Liver (tissue), 3 donors: Measurements from ENCODE around the gene GRB2.

Experiments used
- ATF3 ChIP-seq: IDR thresholded peaks from 2 replicates; pipeline ENCODE4 v1.6.1; 2016; ENCODE audit warnings: antibody characterized with exemption
- EGR1 ChIP-seq, 2 donors: IDR thresholded peaks; 2 replicates each; pipeline ENCODE4 v1.6.1; 2016 to 2018; ENCODE audit warnings: antibody characterized with exemption in 2 of 2, low read depth in 2 of 2
- FOXA2 ChIP-seq: IDR thresholded peaks from 2 replicates; pipeline ENCODE4 v1.6.1; 2016; ENCODE audit warnings: antibody characterized with exemption
- GABPA ChIP-seq, 2 donors: IDR thresholded peaks in 1 of 2; conservative IDR thresholded peaks in 1 of 2; 2 replicates each; pipeline ENCODE4 v1.6.1; 2016; ENCODE audit warnings: antibody characterized with exemption in 2 of 2, mild to moderate bottlenecking in 1 of 2, moderate library complexity in 1 of 2
- JUND ChIP-seq, 2 donors: IDR thresholded peaks; 2 replicates each; pipeline ENCODE4 v1.6.1; 2016; ENCODE audit warnings: antibody characterized with exemption in 2 of 2
- MAX ChIP-seq: IDR thresholded peaks from 2 replicates; pipeline ENCODE4 v1.6.1; 2016; ENCODE audit warnings: antibody characterized with exemption
- RAD21 ChIP-seq, 2 donors: IDR thresholded peaks; 2 replicates each; pipeline ENCODE4 v1.6.1; 2016; ENCODE audit warnings: antibody characterized with exemption in 2 of 2, mild to moderate bottlenecking in 2 of 2
- REST ChIP-seq: IDR thresholded peaks from 2 replicates; pipeline ENCODE4 v1.6.1; 2016; ENCODE audit warnings: antibody characterized with exemption, mild to moderate bottlenecking
- SP1 ChIP-seq: IDR thresholded peaks from 2 replicates; pipeline ENCODE4 v1.6.1; 2018; ENCODE audit warnings: antibody characterized with exemption, mild to moderate bottlenecking
- TAF1 ChIP-seq: conservative IDR thresholded peaks from 2 replicates; pipeline ENCODE4 v1.6.1; 2016; ENCODE audit warnings: antibody characterized with exemption, mild to moderate bottlenecking
- YY1 ChIP-seq: IDR thresholded peaks from 2 replicates; pipeline ENCODE4 v1.6.1; 2016; ENCODE audit warnings: antibody characterized with exemption, mild to moderate bottlenecking
- ZBTB33 ChIP-seq: IDR thresholded peaks from 2 replicates; pipeline ENCODE4 v1.6.1; 2016; ENCODE audit warnings: antibody characterized with exemption
- TF ChIP-seq, protein P1 (sequence below): fragments of 150-350 bp; IDR thresholded peaks from 2 replicates; pipeline ENCODE4 v1.5.1; 2017; ENCODE audit warnings: improper control_type of control experiment, low read depth, low read length; ENCODE audit not compliant: missing input control
- donor health status: healthy.
- donor health status: healthy.

DNA sequence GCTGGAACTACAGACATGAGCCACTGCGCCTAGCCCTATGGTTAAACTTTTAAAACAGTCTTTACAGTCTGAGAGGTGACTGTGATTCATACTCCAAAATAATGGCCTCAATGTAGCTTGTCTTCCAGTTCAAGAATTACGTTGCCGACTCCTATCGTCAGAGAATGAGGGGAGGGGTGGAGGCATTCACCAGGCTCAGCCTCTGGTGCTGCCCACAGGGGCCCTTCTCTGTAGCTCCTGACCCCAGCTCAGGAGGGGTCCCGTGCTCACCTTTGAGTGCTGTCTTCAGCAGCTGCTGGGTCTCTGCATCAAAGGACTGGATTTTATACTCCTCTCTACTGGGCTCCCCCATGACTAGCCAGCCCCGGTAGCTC, 135.6 kb downstream of the GRB2 start:
- TF ChIP-seq, protein P1, sequence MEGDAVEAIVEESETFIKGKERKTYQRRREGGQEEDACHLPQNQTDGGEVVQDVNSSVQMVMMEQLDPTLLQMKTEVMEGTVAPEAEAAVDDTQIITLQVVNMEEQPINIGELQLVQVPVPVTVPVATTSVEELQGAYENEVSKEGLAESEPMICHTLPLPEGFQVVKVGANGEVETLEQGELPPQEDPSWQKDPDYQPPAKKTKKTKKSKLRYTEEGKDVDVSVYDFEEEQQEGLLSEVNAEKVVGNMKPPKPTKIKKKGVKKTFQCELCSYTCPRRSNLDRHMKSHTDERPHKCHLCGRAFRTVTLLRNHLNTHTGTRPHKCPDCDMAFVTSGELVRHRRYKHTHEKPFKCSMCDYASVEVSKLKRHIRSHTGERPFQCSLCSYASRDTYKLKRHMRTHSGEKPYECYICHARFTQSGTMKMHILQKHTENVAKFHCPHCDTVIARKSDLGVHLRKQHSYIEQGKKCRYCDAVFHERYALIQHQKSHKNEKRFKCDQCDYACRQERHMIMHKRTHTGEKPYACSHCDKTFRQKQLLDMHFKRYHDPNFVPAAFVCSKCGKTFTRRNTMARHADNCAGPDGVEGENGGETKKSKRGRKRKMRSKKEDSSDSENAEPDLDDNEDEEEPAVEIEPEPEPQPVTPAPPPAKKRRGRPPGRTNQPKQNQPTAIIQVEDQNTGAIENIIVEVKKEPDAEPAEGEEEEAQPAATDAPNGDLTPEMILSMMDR, result no peak
- TF ChIP-seq REST, result no peak
- TF ChIP-seq RAD21 (IDR thresholded peaks at IDR 0.05), result no peak
- no peak for TF ChIP-seq ZBTB33
- no peak for TF ChIP-seq ATF3
- no peak for TF ChIP-seq JUND (IDR thresholded peaks at IDR 0.05)
- no peak for TF ChIP-seq SP1
- TF ChIP-seq MAX, result no peak
- no peak for TF ChIP-seq FOXA2
- no peak for TF ChIP-seq YY1
- no peak for TF ChIP-seq GABPA (IDR thresholded peaks at IDR 0.05 in 1 of 2, conservative IDR thresholded peaks at IDR 0.05 in 1 of 2)
- TF ChIP-seq TAF1, result no peak
- no peak for TF ChIP-seq EGR1 (IDR thresholded peaks at IDR 0.05; ENCODE audit: low read depth in 2 of 2)
